Lower leg skin (tissue), 3 donors: ENCODE results near the gene SEMA5B.

ENCODE experiments used
- POLR2A ChIP-seq, 2 donors: fragments of 450-650 bp; IDR thresholded peaks; one replicate each; pipeline ENCODE4 v1.6.1; 2016 to 2017; ENCODE audit warnings: antibody characterized with exemption in 2 of 2, mild to moderate bottlenecking in 1 of 2, moderate library complexity in 1 of 2
- TF ChIP-seq, protein P1 (sequence below), 3 donors: fragments of 450-650 bp; IDR thresholded peaks; one replicate each; pipeline ENCODE4 v1.5.1; 2016; ENCODE audit warnings: antibody characterized with exemption in 3 of 3, mild to moderate bottlenecking in 3 of 3, moderate library complexity in 2 of 3

DNA sequence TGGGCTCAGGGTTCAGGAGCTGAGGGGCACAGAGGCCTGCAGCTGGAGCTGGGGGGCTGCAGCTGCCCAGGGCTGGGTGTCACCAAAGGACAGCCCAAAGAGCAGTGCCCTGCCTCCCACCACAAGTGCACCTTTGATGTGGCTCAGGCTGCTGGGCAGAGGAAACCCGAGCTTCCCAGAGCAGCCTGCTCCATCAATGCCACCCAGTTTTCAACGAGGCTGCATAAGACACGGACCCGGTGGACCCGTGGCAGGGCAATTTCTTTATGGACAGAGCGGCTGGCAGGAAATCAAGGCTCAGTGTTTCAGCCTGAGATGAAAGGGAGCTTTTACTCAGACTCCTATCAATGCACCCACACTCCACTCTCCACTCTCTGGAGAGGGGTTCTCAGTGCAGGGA, 18.7 kb downstream of the SEMA5B start:
- TF ChIP-seq POLR2A (IDR thresholded peaks at IDR 0.05) = no peak
- TF ChIP-seq, protein P1, sequence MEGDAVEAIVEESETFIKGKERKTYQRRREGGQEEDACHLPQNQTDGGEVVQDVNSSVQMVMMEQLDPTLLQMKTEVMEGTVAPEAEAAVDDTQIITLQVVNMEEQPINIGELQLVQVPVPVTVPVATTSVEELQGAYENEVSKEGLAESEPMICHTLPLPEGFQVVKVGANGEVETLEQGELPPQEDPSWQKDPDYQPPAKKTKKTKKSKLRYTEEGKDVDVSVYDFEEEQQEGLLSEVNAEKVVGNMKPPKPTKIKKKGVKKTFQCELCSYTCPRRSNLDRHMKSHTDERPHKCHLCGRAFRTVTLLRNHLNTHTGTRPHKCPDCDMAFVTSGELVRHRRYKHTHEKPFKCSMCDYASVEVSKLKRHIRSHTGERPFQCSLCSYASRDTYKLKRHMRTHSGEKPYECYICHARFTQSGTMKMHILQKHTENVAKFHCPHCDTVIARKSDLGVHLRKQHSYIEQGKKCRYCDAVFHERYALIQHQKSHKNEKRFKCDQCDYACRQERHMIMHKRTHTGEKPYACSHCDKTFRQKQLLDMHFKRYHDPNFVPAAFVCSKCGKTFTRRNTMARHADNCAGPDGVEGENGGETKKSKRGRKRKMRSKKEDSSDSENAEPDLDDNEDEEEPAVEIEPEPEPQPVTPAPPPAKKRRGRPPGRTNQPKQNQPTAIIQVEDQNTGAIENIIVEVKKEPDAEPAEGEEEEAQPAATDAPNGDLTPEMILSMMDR (IDR thresholded peaks at IDR 0.05) = no peak
